CD4-positive, alpha-beta T cell (primary cell): ENCODE results near the gene ALAS2. TPM values are rescaled to one million over a fixed set of nuclear protein-coding genes. Genes with fewer than 3 reads are reported as not detected.
A peak's percentile ranks its signal among the peaks of the same experiment; 100 is the strongest.

Source experiments
- ATAC-seq: fragments of 200-7000 bp; cut with Tn5 transposase; one replicate; pipeline ENCODE4 v1.10.0; 2022; ENCODE audit warnings: mild to moderate bottlenecking; ENCODE audit not compliant: poor library complexity
- CTCF ChIA-PET: fragments of 350-600 bp; sonication (Branson Sonifier 250); formaldehyde crosslinking; loops from one replicate; lab custom pipeline; 2021; ENCODE audit warnings: antibody characterized with exemption, inconsistent platforms; lab: Charles Lee
- POLR2A ChIA-PET: fragments of 350-600 bp; sonication (Branson Sonifier 250); formaldehyde crosslinking; loops from one replicate; lab custom pipeline; 2021; ENCODE audit warnings: antibody characterized with exemption, inconsistent platforms; lab: Charles Lee
- DNase-seq, 14 experiments: peaks; one replicate each; pipeline ENCODE4 v3.0.0-alpha.2; 2013 to 2020; ENCODE audit warnings: mixed read lengths in 2 of 14
- H3K27ac ChIP-seq, 2 donors: one replicate each; pipeline versions ENCODE4 v1.5.1 to v1.7.0; 2013; ENCODE audit warnings: low read length in 2 of 2, low read depth in 1 of 2, mild to moderate bottlenecking in 1 of 2
- H3K27me3 ChIP-seq, 2 experiments: 1 replicate in 1 of 2; 2 replicates in 1 of 2; pipeline versions ENCODE4 v1.6.1 to v1.7.0; 2013; ENCODE audit warnings: low read length in 2 of 2, control low read depth in 1 of 2, mild to moderate bottlenecking in 1 of 2, moderate library complexity in 1 of 2; ENCODE audit not compliant: insufficient read depth in 2 of 2, control insufficient read depth in 1 of 2
- H3K36me3 ChIP-seq: one replicate; pipeline ENCODE4 v1.6.1; 2013; ENCODE audit warnings: low read length, control low read depth; ENCODE audit not compliant: insufficient read depth
- H3K4me1 ChIP-seq: one replicate; pipeline ENCODE4 v1.6.1; 2013; ENCODE audit warnings: low read length, control low read depth; ENCODE audit not compliant: insufficient read depth
- H3K4me3 ChIP-seq: one replicate; pipeline ENCODE4 v1.5.1; 2013; ENCODE audit warnings: mild to moderate bottlenecking, low read length, moderate library complexity
- H3K9me3 ChIP-seq, 2 experiments: 1 replicate in 1 of 2; 2 replicates in 1 of 2; pipeline versions ENCODE4 v1.6.1 to v1.7.0; 2013; ENCODE audit warnings: low read length in 2 of 2, mild to moderate bottlenecking in 2 of 2, control low read depth in 1 of 2, moderate library complexity in 1 of 2; ENCODE audit not compliant: control insufficient read depth in 1 of 2, insufficient read depth in 1 of 2
- H3K27ac Mint-ChIP-seq: one replicate; pipeline ENCODE4 v1.8.0; 2020; ENCODE audit warnings: mixed read lengths
- H3K27me3 Mint-ChIP-seq: one replicate; pipeline ENCODE4 v1.8.0; 2021; ENCODE audit warnings: mixed read lengths
- H3K36me3 Mint-ChIP-seq: one replicate; pipeline ENCODE4 v1.8.0; 2021; ENCODE audit warnings: low read depth, mixed read lengths
- H3K4me1 Mint-ChIP-seq: one replicate; pipeline ENCODE4 v1.8.0; 2021; ENCODE audit warnings: low read depth, mixed read lengths
- H3K4me3 Mint-ChIP-seq: one replicate; pipeline ENCODE4 v1.8.0; 2020; ENCODE audit warnings: mild to moderate bottlenecking, mixed read lengths
- H3K9me3 Mint-ChIP-seq: one replicate; pipeline ENCODE4 v1.8.0; 2020; ENCODE audit warnings: mixed read lengths
- intact Hi-C, 2 experiments: fragments of 100-400 bp; cut with DNase I in 1 of 2; cut with micrococcal nuclease in 1 of 2; formaldehyde crosslinking; loops; one replicate each; pipeline versions ENCODE4 v1.15.1 to v1.9.0; 2023 to 2025; cut with DNase I, micrococcal nuclease
- total RNA-seq, 174 experiments: library from RNA in 2 of 174; stranded (reverse) in 2 of 174; gene quantifications; one replicate each; pipeline ENCODE4 v1.2.3 and lab custom pipeline; 2021 to 2026
- TF ChIP-seq, protein P1 (sequence below): fragments of 200-600 bp; IDR thresholded peaks from one replicate; pipeline ENCODE4 v1.8.0; 2022; ENCODE audit warnings: antibody characterized with exemption, mild to moderate bottlenecking

ALAS2 gene
- total RNA-seq, 2 experiments from 2014 or later: not detected

DNA sequence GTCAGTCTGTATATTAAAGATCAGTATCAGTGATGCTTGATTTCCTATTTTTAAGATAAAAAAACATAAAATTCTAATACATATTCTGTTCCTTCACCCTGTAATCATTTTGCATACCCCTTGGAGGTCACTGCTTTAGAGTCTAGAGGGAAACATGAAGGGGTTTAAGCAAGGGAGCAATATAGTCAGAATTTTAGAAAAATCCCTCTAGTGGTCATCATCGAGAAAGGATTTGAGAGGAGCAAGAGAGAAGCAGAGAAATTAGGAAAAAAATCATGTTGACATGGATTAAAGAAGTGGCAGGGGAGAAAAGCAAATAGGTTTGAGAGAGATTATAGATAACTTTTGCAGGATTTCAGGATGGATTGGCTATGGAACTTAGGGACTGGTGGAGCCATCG, 19.5 kb downstream of the ALAS2 start:
- DNase-seq: no peak
- POLR2A ChIA-PET: no interaction called here

DNA sequence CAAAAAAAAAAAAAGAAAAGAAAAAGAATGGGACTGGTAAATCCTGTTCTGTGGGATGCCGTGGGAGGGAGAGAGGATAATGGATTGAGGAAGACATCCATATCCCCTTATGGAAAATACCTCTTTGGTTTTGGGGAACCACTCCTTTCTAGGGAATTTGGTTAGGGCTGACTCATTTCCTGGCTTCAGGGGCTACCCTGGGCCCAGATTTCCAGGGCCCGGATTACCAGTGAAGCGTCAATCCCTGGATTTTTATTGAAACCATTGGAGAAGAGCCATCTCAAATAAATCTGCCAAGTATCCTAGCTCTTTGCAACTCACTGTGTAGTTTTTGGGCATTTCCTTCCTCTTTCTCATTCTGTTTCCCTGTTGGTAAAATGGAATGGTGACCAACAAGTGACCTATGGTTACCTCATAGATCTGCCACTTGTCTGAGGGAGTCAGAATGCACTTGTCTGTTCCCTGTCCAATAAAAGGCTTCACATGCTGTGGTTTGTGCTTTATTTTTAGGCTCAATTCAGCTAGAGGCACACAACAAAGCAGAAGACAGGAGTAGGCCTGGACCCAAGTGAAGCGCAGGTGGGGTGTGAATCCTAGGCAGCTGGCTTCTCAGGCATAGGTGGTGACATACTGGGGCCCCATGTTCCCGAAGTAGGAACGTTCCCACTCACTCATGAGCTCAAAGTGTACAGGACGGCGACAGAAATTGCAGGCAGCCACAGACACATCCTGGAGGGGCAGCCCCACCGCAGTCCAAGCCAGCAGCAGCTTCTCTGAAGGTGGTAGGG, 22.0 kb downstream of the ALAS2 start:
- ChIA-PET CTCF (interaction anchor here (1.0 kb wide), 1 partner anchor 48 kb away, joined by 3 read pairs; no protein-coding TSS in a partner anchor), POLR2A (interaction anchor here (2.7 kb wide), 1 partner anchor 9 kb away, joined by 17 read pairs; the partner anchor contains the start of gene APEX2)
- Mint-ChIP-seq H3K9me3 (no peaks in the 10 kb centered on the region), H3K4me1 (peaks cover 30% of the 10 kb centered on the region), H3K27me3 (no peaks in the 10 kb centered on the region), H3K4me3 (no peak overlapping the region), H3K27ac (peak overlapping the region; percentile 50), H3K36me3 (peaks cover 36% of the 10 kb centered on the region)
- Histone ChIP-seq H3K36me3 (peaks cover 28% of the 10 kb centered on the region), H3K9me3 (no peaks in the 10 kb centered on the region), H3K27me3 (no peaks in the 10 kb centered on the region), H3K4me3 (no peak overlapping the region), H3K27ac (no peak overlapping the region), H3K4me1 (peaks cover 7% of the 10 kb centered on the region)
- ATAC-seq (peak; percentile 58), DNase-seq (peak in 4 of 14 experiments; percentile 3 to 19 (median 11))
- TF ChIP-seq, protein P1, sequence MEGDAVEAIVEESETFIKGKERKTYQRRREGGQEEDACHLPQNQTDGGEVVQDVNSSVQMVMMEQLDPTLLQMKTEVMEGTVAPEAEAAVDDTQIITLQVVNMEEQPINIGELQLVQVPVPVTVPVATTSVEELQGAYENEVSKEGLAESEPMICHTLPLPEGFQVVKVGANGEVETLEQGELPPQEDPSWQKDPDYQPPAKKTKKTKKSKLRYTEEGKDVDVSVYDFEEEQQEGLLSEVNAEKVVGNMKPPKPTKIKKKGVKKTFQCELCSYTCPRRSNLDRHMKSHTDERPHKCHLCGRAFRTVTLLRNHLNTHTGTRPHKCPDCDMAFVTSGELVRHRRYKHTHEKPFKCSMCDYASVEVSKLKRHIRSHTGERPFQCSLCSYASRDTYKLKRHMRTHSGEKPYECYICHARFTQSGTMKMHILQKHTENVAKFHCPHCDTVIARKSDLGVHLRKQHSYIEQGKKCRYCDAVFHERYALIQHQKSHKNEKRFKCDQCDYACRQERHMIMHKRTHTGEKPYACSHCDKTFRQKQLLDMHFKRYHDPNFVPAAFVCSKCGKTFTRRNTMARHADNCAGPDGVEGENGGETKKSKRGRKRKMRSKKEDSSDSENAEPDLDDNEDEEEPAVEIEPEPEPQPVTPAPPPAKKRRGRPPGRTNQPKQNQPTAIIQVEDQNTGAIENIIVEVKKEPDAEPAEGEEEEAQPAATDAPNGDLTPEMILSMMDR: no peak
- intact Hi-C loops: loop anchor here in 1 of 2 experiments (5.0 kb wide), 1 partner anchor 116 kb away; no protein-coding TSS in a partner anchor

More for the DNA sequence above, 19.5 kb downstream of the ALAS2 start:
- peaks cover 7% of the 10 kb centered on the region for H3K4me1 ChIP-seq
- no peak overlapping the region for H3K4me3 ChIP-seq
- H3K9me3 Mint-ChIP-seq: no peaks in the 10 kb centered on the region
- intact Hi-C loops: loop anchor here in 1 of 2 experiments (5.0 kb wide), 1 partner anchor 46 kb away; no protein-coding TSS in a partner anchor
- TF ChIP-seq, protein P1: peak; percentile 29
- no peak for ATAC-seq
- H3K36me3 Mint-ChIP-seq: peaks cover 11% of the 10 kb centered on the region
- peaks cover 4% of the 10 kb centered on the region for H3K36me3 ChIP-seq
- H3K9me3 ChIP-seq: no peaks in the 10 kb centered on the region
- CTCF ChIA-PET: interaction anchor here (1.4 kb wide), 1 partner anchor 9 kb away, joined by 4 read pairs; no protein-coding TSS in a partner anchor
- H3K4me3 Mint-ChIP-seq: no peak overlapping the region
- H3K4me1 Mint-ChIP-seq: peaks cover 16% of the 10 kb centered on the region
- no peaks in the 10 kb centered on the region for H3K27me3 ChIP-seq
- H3K27ac Mint-ChIP-seq: no peak overlapping the region
- no peak overlapping the region for H3K27ac ChIP-seq
- H3K27me3 Mint-ChIP-seq: no peaks in the 10 kb centered on the region

DNA sequence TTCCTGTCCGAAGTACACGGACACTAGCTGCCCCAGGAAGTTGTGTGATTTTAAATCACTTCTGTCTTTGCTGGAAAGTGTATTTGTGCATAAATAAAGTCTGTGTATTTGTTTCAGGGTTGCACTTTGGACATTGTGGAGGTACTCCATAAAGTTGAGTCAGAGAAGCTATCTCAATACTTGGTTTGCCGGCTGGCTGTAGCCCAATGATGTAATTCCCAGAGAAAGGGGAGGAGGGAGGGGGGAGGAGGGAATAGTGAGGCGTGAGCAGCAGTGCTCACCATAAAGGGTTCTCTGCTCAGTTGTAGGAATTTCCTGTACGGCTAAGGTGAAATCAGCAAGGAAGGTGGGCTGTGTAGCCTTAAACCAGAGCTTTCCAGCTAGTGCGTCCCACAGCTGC, 23.1 kb downstream of the ALAS2 start:
- H3K9me3 ChIP-seq: no peaks in the 10 kb centered on the region
- Mint-ChIP-seq H3K27ac (peak overlapping the region; percentile 44), H3K9me3 (no peaks in the 10 kb centered on the region), H3K36me3 (peaks cover 45% of the 10 kb centered on the region), H3K4me3 (no peak overlapping the region), H3K4me1 (peaks cover 30% of the 10 kb centered on the region), H3K27me3 (no peaks in the 10 kb centered on the region)
- ChIA-PET CTCF (no interaction called here), POLR2A (no interaction called here)
- H3K27ac ChIP-seq: no peak overlapping the region
- no peak for DNase-seq
- intact Hi-C loops: loop anchor here in 1 of 2 experiments (5.0 kb wide), 1 partner anchor 115 kb away; no protein-coding TSS in a partner anchor
- TF ChIP-seq, protein P1: no peak
- no peaks in the 10 kb centered on the region for H3K27me3 ChIP-seq
- no peak overlapping the region for H3K4me3 ChIP-seq
- peaks cover 40% of the 10 kb centered on the region for H3K36me3 ChIP-seq
- no peak for ATAC-seq
- H3K4me1 ChIP-seq: peaks cover 7% of the 10 kb centered on the region
